ENCODE results near the gene TPD52L3.

DNA sequence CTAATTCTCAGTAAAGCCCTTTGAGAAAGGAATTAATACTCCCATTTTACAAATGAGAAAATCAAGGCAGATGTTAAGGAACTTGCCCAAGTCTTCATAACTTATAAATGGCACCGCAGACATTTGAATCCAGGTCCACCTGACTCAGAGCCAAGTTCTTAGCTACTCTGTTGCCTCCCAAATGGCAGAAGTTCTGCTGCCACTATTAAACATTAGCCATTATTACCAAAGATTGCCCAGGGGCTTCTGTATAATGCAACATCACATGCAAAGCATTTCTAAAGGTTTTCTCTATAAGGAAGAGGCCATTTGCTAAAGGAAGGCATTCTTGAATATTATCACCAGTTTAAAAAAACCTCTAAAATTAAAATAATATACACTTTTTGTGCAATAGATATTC, 28.3 kb downstream of the TPD52L3 start:
- TF ChIP-seq EZH2 (IDR thresholded peaks at IDR 0.05) (no peak), POLR2AphosphoS5 (IDR thresholded peaks at IDR 0.05; ENCODE audit: borderline replicate concordance, low read depth, low read length) (no peak), FOXP2 (optimal IDR thresholded peaks at IDR 0.05; ENCODE audit: control extremely low read depth, extremely low read length, insufficient read depth) (no peak)
